Glutamatergic neuron (in vitro differentiated cells): ENCODE measurements around the gene TAB2. TPM values are rescaled to one million over a fixed set of nuclear protein-coding genes. Genes with fewer than 3 reads are reported as not detected.

ENCODE experiments used
- DNase-seq: peaks from one replicate; pipeline ENCODE4 v3.0.0; 2022
- H3K27ac Mint-ChIP-seq: one replicate; pipeline ENCODE4 v1.8.0; 2020; ENCODE audit warnings: mild to moderate bottlenecking, mixed read lengths, inconsistent platforms; ENCODE audit not compliant: unreplicated experiment
- H3K27me3 Mint-ChIP-seq: one replicate; pipeline ENCODE4 v1.8.0; 2020; ENCODE audit warnings: mild to moderate bottlenecking, moderate library complexity, mixed read lengths, inconsistent platforms; ENCODE audit not compliant: unreplicated experiment
- H3K36me3 Mint-ChIP-seq: one replicate; pipeline ENCODE4 v1.8.0; 2020; ENCODE audit warnings: mild to moderate bottlenecking, mixed read lengths, inconsistent platforms; ENCODE audit not compliant: unreplicated experiment
- H3K4me1 Mint-ChIP-seq: one replicate; pipeline ENCODE4 v1.8.0; 2020; ENCODE audit warnings: mild to moderate bottlenecking, low read depth, mixed read lengths, inconsistent platforms; ENCODE audit not compliant: unreplicated experiment
- H3K4me3 Mint-ChIP-seq: one replicate; pipeline ENCODE4 v1.8.0; 2020; ENCODE audit warnings: mild to moderate bottlenecking, mixed read lengths, inconsistent platforms; ENCODE audit not compliant: unreplicated experiment
- H3K9me3 Mint-ChIP-seq: one replicate; pipeline ENCODE4 v1.8.0; 2020; ENCODE audit warnings: mild to moderate bottlenecking, moderate library complexity, mixed read lengths, inconsistent platforms; ENCODE audit not compliant: unreplicated experiment
- CTCF ChIP-seq: fragments of 200-600 bp; sonication (generic); IDR thresholded peaks from one replicate; pipeline ENCODE4 v1.5.0; 2021; ENCODE audit not compliant: partially characterized antibody, unreplicated experiment
- total RNA-seq: library from RNA; stranded (reverse); fragmentation: NEBNext Ultra II Directional; extraction: Animal tissue kit (Norgen Biotek cat#: 25700); gene quantifications from one replicate; pipeline ENCODE4 v1.2.1, GENCODE V29; 2021; ENCODE audit not compliant: unreplicated experiment

TAB2 gene
- total RNA-seq, 1 donor from 2014 or later = 39.3 TPM

- Mint-ChIP-seq H3K36me3 (peaks cover 9% of the 10 kb centered on the region), H3K9me3 (peaks cover 2% of the 10 kb centered on the region), H3K27me3 (no peaks in the 10 kb centered on the region), H3K4me3 (no peak overlapping the region), H3K4me1 (peaks cover 2% of the 10 kb centered on the region), H3K27ac (no peak overlapping the region)
- DNase-seq = no peak
- no peak for TF ChIP-seq CTCF
Observed at GRCh38 chr6:149380523-149380922, 63.0 kb downstream of the TAB2 start.

- no peak for TF ChIP-seq CTCF
- Mint-ChIP-seq H3K27ac (no peak overlapping the region), H3K27me3 (no peaks in the 10 kb centered on the region), H3K4me3 (no peak overlapping the region), H3K36me3 (peaks cover 17% of the 10 kb centered on the region), H3K4me1 (no peaks in the 10 kb centered on the region), H3K9me3 (peaks cover 2% of the 10 kb centered on the region)
- no peak for DNase-seq
Observed at GRCh38 chr6:149383371-149383770, 65.9 kb downstream of the TAB2 start.

GRCh38 chr6:149384464-149384863, 67.0 kb downstream of the TAB2 start:
- no peak for TF ChIP-seq CTCF
- Mint-ChIP-seq H3K9me3 (peaks cover 2% of the 10 kb centered on the region), H3K27me3 (no peaks in the 10 kb centered on the region), H3K27ac (no peak overlapping the region), H3K36me3 (peaks cover 8% of the 10 kb centered on the region), H3K4me3 (no peak overlapping the region), H3K4me1 (no peaks in the 10 kb centered on the region)
- no peak for DNase-seq

- DNase-seq = no peak
- Mint-ChIP-seq H3K27me3 (no peaks in the 10 kb centered on the region), H3K4me3 (no peak overlapping the region), H3K4me1 (no peaks in the 10 kb centered on the region), H3K27ac (no peak overlapping the region), H3K36me3 (peaks cover 8% of the 10 kb centered on the region), H3K9me3 (peaks cover 2% of the 10 kb centered on the region)
- TF ChIP-seq CTCF = no peak
Observed at GRCh38 chr6:149385998-149386646, 68.6 kb downstream of the TAB2 start.

GRCh38 chr6:149387779-149388512, 70.4 kb downstream of the TAB2 start:
- no peak for TF ChIP-seq CTCF
- no peaks in the 10 kb centered on the region for H3K4me1 Mint-ChIP-seq
- H3K27ac Mint-ChIP-seq = no peak overlapping the region
- peaks cover 3% of the 10 kb centered on the region for H3K9me3 Mint-ChIP-seq
- no peak overlapping the region for H3K4me3 Mint-ChIP-seq
- no peaks in the 10 kb centered on the region for H3K27me3 Mint-ChIP-seq
- no peak for DNase-seq
- peaks cover 8% of the 10 kb centered on the region for H3K36me3 Mint-ChIP-seq
